PC-3 (cell line): ENCODE results near the gene VTI1A. TPM values are rescaled to one million over a fixed set of nuclear protein-coding genes. Genes with fewer than 3 reads are reported as not detected.

ENCODE experiments used
- ATAC-seq: fragments of 200-7000 bp; cut with Tn5 transposase; 2 replicates; pipeline ENCODE4 v1.9.1; 2020; ENCODE audit warnings: mild to moderate bottlenecking, moderate library complexity
- BruUV-seq: library from RNA; stranded (reverse); fragments of 400-500 nt; replicated peaks from 2 replicates; lab custom pipeline; 2021; lab: Mats Ljungman, UMichigan
- CTCF ChIA-PET: fragments of 300-600 bp; sonication (Branson Sonifier 250); formaldehyde crosslinking; loops from one replicate; lab custom pipeline; 2022; ENCODE audit warnings: antibody characterized with exemption; lab: Charles Lee
- POLR2A ChIA-PET: fragments of 300-600 bp; sonication (Branson Sonifier 250); formaldehyde crosslinking; loops from one replicate; lab custom pipeline; 2022; ENCODE audit warnings: antibody characterized with exemption; ENCODE audit not compliant: unreplicated experiment; lab: Charles Lee
- DNase-seq: peaks from one replicate; pipeline ENCODE4 v3.0.0-alpha.2; 2015
- H2AFZ ChIP-seq: fragments of 300-600 bp; sonication (generic); 2 replicates; pipeline ENCODE4 v1.6.0; 2016; ENCODE audit warnings: antibody characterized with exemption, low read length
- H3F3A ChIP-seq: fragments of 300-600 bp; sonication (generic); one replicate; pipeline ENCODE4 v1.6.0; 2017; ENCODE audit warnings: antibody characterized with exemption, low read length, control low read depth, mild to moderate bottlenecking; ENCODE audit not compliant: unreplicated experiment
- H3K27ac ChIP-seq: fragments of 300-600 bp; sonication (generic); 2 replicates; pipeline ENCODE4 v1.5.1; 2016; ENCODE audit warnings: mild to moderate bottlenecking, low read length
- H3K27me3 ChIP-seq: fragments of 300-600 bp; sonication (generic); 2 replicates; pipeline ENCODE4 v1.6.1; 2016; ENCODE audit warnings: low read length, mixed read lengths
- H3K36me3 ChIP-seq: fragments of 300-600 bp; sonication (generic); 2 replicates; pipeline ENCODE4 v1.6.1; 2016; ENCODE audit warnings: low read depth, mixed run types, low read length, mixed read lengths
- H3K4me1 ChIP-seq: fragments of 300-600 bp; sonication (generic); 2 replicates; pipeline ENCODE4 v1.5.1; 2016; ENCODE audit warnings: low read length; ENCODE audit not compliant: insufficient read depth
- H3K4me2 ChIP-seq: fragments of 300-600 bp; sonication (generic); 2 replicates; pipeline ENCODE4 v1.6.0; 2016; ENCODE audit warnings: low read length
- H3K4me3 ChIP-seq: fragments of 300-600 bp; sonication (generic); 2 replicates; pipeline ENCODE4 v1.5.1; 2016; ENCODE audit warnings: mild to moderate bottlenecking, low read length, mixed read lengths
- H3K79me2 ChIP-seq: fragments of 300-600 bp; sonication (generic); 2 replicates; pipeline ENCODE4 v1.6.1; 2017; ENCODE audit warnings: low read length, mixed read lengths
- H3K9ac ChIP-seq: fragments of 300-600 bp; sonication (generic); 2 replicates; pipeline ENCODE4 v1.6.0; 2016; ENCODE audit warnings: mild to moderate bottlenecking, low read length
- H3K9me2 ChIP-seq: fragments of 300-600 bp; sonication (generic); replicated peaks from 2 replicates; pipeline ENCODE4 v1.6.1; 2016; ENCODE audit warnings: mixed run types, low read length, mixed read lengths
- H3K9me3 ChIP-seq: fragments of 300-600 bp; sonication (generic); 2 replicates; pipeline ENCODE4 v1.6.1; 2016; ENCODE audit warnings: low read length, mixed read lengths
- H4K20me1 ChIP-seq: fragments of 300-600 bp; sonication (generic); 2 replicates; pipeline ENCODE4 v1.6.1; 2016; ENCODE audit warnings: low read length, mixed read lengths
- EZH2 ChIP-seq: fragments of 300-600 bp; sonication (generic); IDR thresholded peaks from one replicate; pipeline ENCODE4 v1.6.1; 2017; ENCODE audit warnings: antibody characterized with exemption, mild to moderate bottlenecking, low read length; ENCODE audit not compliant: unreplicated experiment
- EZH2phosphoT487 ChIP-seq: fragments of 300-600 bp; sonication (generic); IDR thresholded peaks from 2 replicates; pipeline ENCODE4 v1.6.1; 2018; ENCODE audit warnings: mild to moderate bottlenecking, antibody characterized with exemption, low read length, borderline replicate concordance
- intact Hi-C: fragments of 100-400 bp; cut with micrococcal nuclease; formaldehyde crosslinking; loops from 2 replicates; pipeline ENCODE4 v1.9.0; 2023
- total RNA-seq: library from RNA; depleted of rRNA; stranded (reverse); fragments of >200 nt; gene quantifications from 2 replicates; pipeline ENCODE4 v1.2.3, GENCODE V29; 2014
- TF ChIP-seq, protein P1 (sequence below): fragments of 300-600 bp; sonication (generic); conservative IDR thresholded peaks from 2 replicates; pipeline ENCODE4 v1.5.1; 2017; ENCODE audit warnings: antibody characterized with exemption, low read depth, mild to moderate bottlenecking, low read length

The VTI1A gene
- total RNA-seq, 1 experiment from 2014 or later = 18.1 TPM

DNA sequence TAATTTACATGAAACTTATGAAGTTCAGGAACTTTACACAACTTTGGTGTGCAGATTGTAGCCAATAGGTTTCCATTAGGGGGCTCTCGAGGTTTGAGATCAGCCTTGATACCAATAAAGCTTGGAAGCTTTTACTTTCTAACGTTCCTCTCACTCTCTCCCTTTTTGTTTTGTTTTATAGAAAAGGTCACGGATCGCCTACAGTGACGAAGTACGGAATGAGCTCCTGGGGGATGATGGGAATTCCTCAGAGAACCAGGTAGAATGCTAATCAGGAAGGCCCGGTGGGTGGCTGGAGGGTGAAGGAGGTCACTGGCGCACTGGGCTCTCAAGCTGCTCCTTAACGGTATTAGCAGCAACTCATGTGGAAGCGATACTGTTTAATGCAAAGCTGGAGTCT is 79.9 kb downstream of the VTI1A start:
- H3F3A ChIP-seq = no peaks in the 10 kb centered on the region
- H3K27me3 ChIP-seq = no peaks in the 10 kb centered on the region
- BruUV-seq = no TSS peak
- ChIA-PET CTCF (no interaction called here), POLR2A (no interaction called here)
- H3K9me2 ChIP-seq = no peaks in the 10 kb centered on the region
- H3K9me3 ChIP-seq = no peaks in the 10 kb centered on the region
- no peak overlapping the region for H2AFZ ChIP-seq
- no peaks in the 10 kb centered on the region for H4K20me1 ChIP-seq
- H3K79me2 ChIP-seq = no peaks in the 10 kb centered on the region
- intact Hi-C loops = no loop called here
- H3K4me3 ChIP-seq = no peak overlapping the region
- no peak for ATAC-seq
- no peak for DNase-seq
- H3K4me1 ChIP-seq = peaks cover 20% of the 10 kb centered on the region
- no peak overlapping the region for H3K9ac ChIP-seq
- TF ChIP-seq, protein P1, sequence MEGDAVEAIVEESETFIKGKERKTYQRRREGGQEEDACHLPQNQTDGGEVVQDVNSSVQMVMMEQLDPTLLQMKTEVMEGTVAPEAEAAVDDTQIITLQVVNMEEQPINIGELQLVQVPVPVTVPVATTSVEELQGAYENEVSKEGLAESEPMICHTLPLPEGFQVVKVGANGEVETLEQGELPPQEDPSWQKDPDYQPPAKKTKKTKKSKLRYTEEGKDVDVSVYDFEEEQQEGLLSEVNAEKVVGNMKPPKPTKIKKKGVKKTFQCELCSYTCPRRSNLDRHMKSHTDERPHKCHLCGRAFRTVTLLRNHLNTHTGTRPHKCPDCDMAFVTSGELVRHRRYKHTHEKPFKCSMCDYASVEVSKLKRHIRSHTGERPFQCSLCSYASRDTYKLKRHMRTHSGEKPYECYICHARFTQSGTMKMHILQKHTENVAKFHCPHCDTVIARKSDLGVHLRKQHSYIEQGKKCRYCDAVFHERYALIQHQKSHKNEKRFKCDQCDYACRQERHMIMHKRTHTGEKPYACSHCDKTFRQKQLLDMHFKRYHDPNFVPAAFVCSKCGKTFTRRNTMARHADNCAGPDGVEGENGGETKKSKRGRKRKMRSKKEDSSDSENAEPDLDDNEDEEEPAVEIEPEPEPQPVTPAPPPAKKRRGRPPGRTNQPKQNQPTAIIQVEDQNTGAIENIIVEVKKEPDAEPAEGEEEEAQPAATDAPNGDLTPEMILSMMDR = no peak
- TF ChIP-seq EZH2phosphoT487 (no peak), EZH2 (no peak)
- no peaks in the 10 kb centered on the region for H3K36me3 ChIP-seq
- H3K4me2 ChIP-seq = no peak overlapping the region
- H3K27ac ChIP-seq = no peak overlapping the region

DNA sequence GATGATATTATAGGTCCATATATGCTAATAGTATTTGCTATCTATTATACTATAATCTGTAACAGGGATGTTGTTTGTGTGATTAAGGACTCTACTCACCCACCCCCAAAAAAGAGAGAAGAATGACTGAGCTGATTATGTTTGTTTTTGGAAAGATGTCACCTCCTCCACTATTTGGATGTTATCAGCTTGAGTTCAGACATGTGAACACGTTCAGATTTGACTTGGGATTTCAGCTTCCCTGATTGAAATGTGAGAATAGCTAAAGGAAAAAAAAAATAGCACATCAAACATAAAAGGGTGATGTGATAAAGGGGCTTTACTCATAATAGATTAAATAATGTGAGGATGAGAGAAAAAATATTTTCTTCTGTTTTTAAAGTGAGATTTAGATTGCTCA is 81.2 kb downstream of the VTI1A start:
- H3K27me3 ChIP-seq = no peaks in the 10 kb centered on the region
- no peak for DNase-seq
- intact Hi-C loops = no loop called here
- POLR2A ChIA-PET = no interaction called here
- H2AFZ ChIP-seq = no peak overlapping the region
- no peaks in the 10 kb centered on the region for H3K9me3 ChIP-seq
- no peaks in the 10 kb centered on the region for H3K9me2 ChIP-seq
- BruUV-seq = no TSS peak
- no peaks in the 10 kb centered on the region for H3F3A ChIP-seq
- CTCF ChIA-PET = no interaction called here
- no peaks in the 10 kb centered on the region for H4K20me1 ChIP-seq
- no peak overlapping the region for H3K27ac ChIP-seq
- peaks cover 20% of the 10 kb centered on the region for H3K4me1 ChIP-seq
- ATAC-seq = no peak
- TF ChIP-seq, protein P1 = no peak
- TF ChIP-seq EZH2 (no peak), EZH2phosphoT487 (no peak)
- no peak overlapping the region for H3K4me2 ChIP-seq
- H3K9ac ChIP-seq = no peak overlapping the region
- no peaks in the 10 kb centered on the region for H3K79me2 ChIP-seq
- H3K4me3 ChIP-seq = no peak overlapping the region
- H3K36me3 ChIP-seq = no peaks in the 10 kb centered on the region

DNA sequence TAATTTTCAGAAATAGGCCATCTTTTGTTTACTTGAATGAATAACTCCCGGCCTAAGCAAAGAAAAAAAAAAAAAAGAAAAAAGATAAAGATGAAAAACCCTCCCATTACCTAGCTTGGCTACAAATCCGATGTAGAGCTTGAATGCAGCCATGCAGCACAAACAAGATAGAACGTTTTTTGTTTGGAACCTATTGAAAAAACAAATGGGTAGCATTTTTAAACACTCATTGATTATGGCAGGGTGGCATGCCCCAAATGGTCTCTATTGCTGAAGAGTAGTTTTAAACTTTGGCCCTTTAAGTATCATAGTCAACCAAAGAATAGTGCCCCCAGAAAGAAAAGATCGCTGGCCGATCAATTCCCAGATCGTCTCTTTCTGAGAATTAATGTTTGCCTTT is 84.4 kb downstream of the VTI1A start:
- Histone ChIP-seq H3K9me2 (no peaks in the 10 kb centered on the region), H3K79me2 (no peaks in the 10 kb centered on the region), H4K20me1 (no peaks in the 10 kb centered on the region), H3K4me3 (no peak overlapping the region), H3K36me3 (no peaks in the 10 kb centered on the region), H3K4me1 (peaks cover 2% of the 10 kb centered on the region; the same call in 1 of the 2 replicates), H3K4me2 (no peak overlapping the region), H3K9me3 (no peaks in the 10 kb centered on the region), H2AFZ (no peak overlapping the region), H3F3A (no peaks in the 10 kb centered on the region), H3K27ac (no peak overlapping the region), H3K27me3 (no peaks in the 10 kb centered on the region), H3K9ac (no peak overlapping the region)
- ChIA-PET POLR2A (no interaction called here), CTCF (no interaction called here)
- intact Hi-C loops = no loop called here
- DNase-seq (no peak), ATAC-seq (no peak)
- BruUV-seq = no TSS peak
- TF ChIP-seq EZH2 = no peak
